GM18511 (cell line): ENCODE measurements around the gene LRRC8E.
"Not testable (repeated sequence)": the region's sequence is repeated elsewhere in the genome, so short reads cannot be mapped to it uniquely, and the experiment has no call there.

Experiments
- ATAC-seq: cut with Tn5 transposase; IDR thresholded peaks from one replicate; pipeline ENCODE4 v1.9.1; 2021; ENCODE audit warnings: mild to moderate bottlenecking, moderate library complexity; ENCODE audit not compliant: unreplicated experiment

LRRC8E gene

GRCh38 chr19:7907122-7907521, 18.8 kb downstream of the LRRC8E start:
- ATAC-seq = no peak

GRCh38 chr19:7907544-7907943, 19.2 kb downstream of the LRRC8E start:
- no peak for ATAC-seq

GRCh38 chr19:7908078-7908699, 19.9 kb downstream of the LRRC8E start:
- no peak for ATAC-seq

- ATAC-seq = no peak
Measured at GRCh38 chr19:7908742-7909461, 20.6 kb downstream of the LRRC8E start.

- ATAC-seq = no peak
Measured at GRCh38 chr19:7909471-7910067, 21.3 kb downstream of the LRRC8E start.

- no peak for ATAC-seq
Measured at GRCh38 chr19:7910321-7911161, 22.2 kb downstream of the LRRC8E start.

- ATAC-seq = no peak
Measured at GRCh38 chr19:7911508-7912143, 23.3 kb downstream of the LRRC8E start.

GRCh38 chr19:7912144-7912696, 23.9 kb downstream of the LRRC8E start:
- no peak for ATAC-seq

- ATAC-seq = no peak
Measured at GRCh38 chr19:7912697-7913564, 24.6 kb downstream of the LRRC8E start.

GRCh38 chr19:7913652-7914051, 25.3 kb downstream of the LRRC8E start:
- no peak for ATAC-seq

GRCh38 chr19:7914099-7914498, 25.8 kb downstream of the LRRC8E start:
- ATAC-seq = no peak

- ATAC-seq = no peak
Measured at GRCh38 chr19:7914598-7915045, 26.3 kb downstream of the LRRC8E start, which contains the start of gene TGFBR3L. TSS of gene TGFBR3L (plus strand) at chr19:7914830.

GRCh38 chr19:7915250-7916102, 27.2 kb downstream of the LRRC8E start:
- ATAC-seq = no peak

- ATAC-seq = no peak
Measured at GRCh38 chr19:7916103-7916954, 28.0 kb downstream of the LRRC8E start.

- no peak for ATAC-seq
Measured at GRCh38 chr19:7916955-7917266, 28.6 kb downstream of the LRRC8E start.

GRCh38 chr19:7917267-7918061, 29.2 kb downstream of the LRRC8E start:
- ATAC-seq = no peak

- not testable (repeated sequence) for ATAC-seq
Measured at GRCh38 chr19:7918062-7918614, 29.8 kb downstream of the LRRC8E start.
